PC-9 (cell line): ENCODE results near the gene GRHPR. TPM values are rescaled to one million over a fixed set of nuclear protein-coding genes. Genes with fewer than 3 reads are reported as not detected.
A peak's percentile ranks its signal among the peaks of the same experiment; 100 is the strongest.

ENCODE experiments used
- BruUV-seq: library from RNA; stranded (reverse); fragments of 400-500 nt; replicated peaks from 2 replicates; lab custom pipeline; 2021; lab: Mats Ljungman, UMichigan
- CTCF ChIA-PET: fragments of 300-600 bp; sonication (Branson Sonifier 250); formaldehyde crosslinking; loops from one replicate; lab custom pipeline; 2022; ENCODE audit warnings: antibody characterized with exemption; lab: Charles Lee
- POLR2A ChIA-PET: fragments of 300-600 bp; sonication (Branson Sonifier 250); formaldehyde crosslinking; loops from one replicate; lab custom pipeline; 2022; ENCODE audit warnings: antibody characterized with exemption; ENCODE audit not compliant: unreplicated experiment; lab: Charles Lee
- DNase-seq, 2 experiments: peaks; one replicate each; pipeline versions ENCODE4 v3.0.0 to v3.0.0-alpha.2; 2015 to 2022; ENCODE audit warnings: mixed read lengths in 1 of 2
- H2AFZ ChIP-seq: fragments of 200-600 bp; sonication (generic); 2 replicates; pipeline ENCODE4 v1.8.1; 2017; ENCODE audit warnings: antibody characterized with exemption
- H3F3A ChIP-seq: fragments of 200-600 bp; sonication (generic); 2 replicates; pipeline ENCODE4 v1.8.1; 2017; ENCODE audit warnings: antibody characterized with exemption, mild to moderate bottlenecking, low read depth; ENCODE audit not compliant: insufficient read depth
- H3K27ac ChIP-seq: fragments of 200-600 bp; sonication (generic); 2 replicates; pipeline ENCODE4 v1.6.1; 2016; ENCODE audit warnings: mixed run types
- H3K27me3 ChIP-seq: fragments of 200-600 bp; sonication (generic); 2 replicates; pipeline ENCODE4 v1.6.1; 2016; ENCODE audit warnings: low read depth, mixed run types; ENCODE audit not compliant: insufficient read depth
- H3K36me3 ChIP-seq: fragments of 200-600 bp; sonication (generic); 2 replicates; pipeline ENCODE4 v1.6.1; 2016; ENCODE audit warnings: low read depth, mixed run types
- H3K4me1 ChIP-seq: fragments of 200-600 bp; sonication (generic); replicated peaks from 2 replicates; pipeline ENCODE4 v1.6.1; 2016; ENCODE audit warnings: mixed run types; ENCODE audit not compliant: insufficient read depth
- H3K4me2 ChIP-seq: fragments of 200-600 bp; sonication (generic); 2 replicates; pipeline ENCODE4 v1.6.1; 2017; ENCODE audit warnings: mixed run types
- H3K4me3 ChIP-seq: fragments of 200-600 bp; sonication (generic); 2 replicates; pipeline ENCODE4 v1.6.1; 2016; ENCODE audit warnings: mixed run types
- H3K79me2 ChIP-seq: fragments of 200-600 bp; sonication (generic); 2 replicates; pipeline ENCODE4 v1.6.1; 2017; ENCODE audit warnings: low read depth, mixed run types
- H3K9me2 ChIP-seq: fragments of 200-600 bp; sonication (generic); 2 replicates; pipeline ENCODE4 v1.8.1; 2017; ENCODE audit warnings: mild to moderate bottlenecking; ENCODE audit not compliant: insufficient read depth
- H3K9me3 ChIP-seq: fragments of 200-600 bp; sonication (generic); 2 replicates; pipeline ENCODE4 v1.8.1; 2016; ENCODE audit warnings: low read depth; ENCODE audit not compliant: insufficient read depth
- H4K20me1 ChIP-seq: fragments of 200-600 bp; sonication (generic); 2 replicates; pipeline ENCODE4 v1.8.1; 2017; ENCODE audit not compliant: insufficient read depth
- EZH2 ChIP-seq: fragments of 200-600 bp; sonication (generic); IDR thresholded peaks from 2 replicates; pipeline ENCODE4 v1.8.0; 2017; ENCODE audit warnings: antibody characterized with exemption, low read depth
- intact Hi-C: fragments of 100-400 bp; cut with micrococcal nuclease; formaldehyde crosslinking; loops from one replicate; pipeline ENCODE4 v1.10.0; 2022; ENCODE audit not compliant: unreplicated experiment
- total RNA-seq: library from RNA; stranded (reverse); gene quantifications from 2 replicates; pipeline ENCODE4 v1.2.3, GENCODE V29; 2021
- TF ChIP-seq, protein P1 (sequence below): fragments of 200-600 bp; sonication (generic); conservative IDR thresholded peaks from 2 replicates; pipeline ENCODE4 v1.6.1; 2017; ENCODE audit warnings: mixed run types, antibody characterized with exemption, mild to moderate bottlenecking, moderate library complexity

The GRHPR gene
- total RNA-seq, 1 experiment from 2014 or later, result 77.2 TPM

DNA sequence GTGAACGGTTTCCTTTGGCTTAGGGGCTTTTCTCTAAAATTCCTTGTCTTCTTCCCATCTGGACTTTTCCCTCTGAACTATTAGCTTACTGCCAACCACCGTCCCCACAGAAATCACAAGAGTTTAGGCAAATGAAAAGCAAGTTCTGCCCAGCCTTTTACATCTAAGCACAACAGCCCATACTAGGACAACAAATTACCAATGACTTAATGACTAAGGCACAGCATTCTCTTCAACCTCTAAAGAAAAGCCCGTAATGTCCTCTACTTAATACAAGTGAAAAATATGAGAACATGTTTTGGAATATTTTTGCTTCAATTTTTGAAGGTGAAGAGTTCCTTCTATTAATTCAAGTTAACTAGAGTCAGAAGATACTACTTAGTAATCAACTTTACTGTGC, 41.5 kb downstream of the GRHPR start:
- Histone ChIP-seq H3K4me3 (peak overlapping the region; percentile 92), H3K9me3 (no peaks in the 10 kb centered on the region), H3K36me3 (no peaks in the 10 kb centered on the region), H3K4me1 (peaks cover 21% of the 10 kb centered on the region), H3K27me3 (no peaks in the 10 kb centered on the region), H3F3A (peaks cover 27% of the 10 kb centered on the region), H3K27ac (peak overlapping the region; percentile 81), H3K9me2 (no peaks in the 10 kb centered on the region), H2AFZ (0 out of 2 replicates have a peak overlapping the region, but pooled peaks have one; percentile 86), H4K20me1 (peaks cover 7% of the 10 kb centered on the region; the same call in 1 of the 2 replicates), H3K4me2 (peak overlapping the region; percentile 99), H3K79me2 (peaks cover 51% of the 10 kb centered on the region)
- intact Hi-C loops, result loop anchor here (2.0 kb wide), 2 partner anchors 41 to 51 kb away; partner anchors contain the start of gene GRHPR
- TF ChIP-seq, protein P1, sequence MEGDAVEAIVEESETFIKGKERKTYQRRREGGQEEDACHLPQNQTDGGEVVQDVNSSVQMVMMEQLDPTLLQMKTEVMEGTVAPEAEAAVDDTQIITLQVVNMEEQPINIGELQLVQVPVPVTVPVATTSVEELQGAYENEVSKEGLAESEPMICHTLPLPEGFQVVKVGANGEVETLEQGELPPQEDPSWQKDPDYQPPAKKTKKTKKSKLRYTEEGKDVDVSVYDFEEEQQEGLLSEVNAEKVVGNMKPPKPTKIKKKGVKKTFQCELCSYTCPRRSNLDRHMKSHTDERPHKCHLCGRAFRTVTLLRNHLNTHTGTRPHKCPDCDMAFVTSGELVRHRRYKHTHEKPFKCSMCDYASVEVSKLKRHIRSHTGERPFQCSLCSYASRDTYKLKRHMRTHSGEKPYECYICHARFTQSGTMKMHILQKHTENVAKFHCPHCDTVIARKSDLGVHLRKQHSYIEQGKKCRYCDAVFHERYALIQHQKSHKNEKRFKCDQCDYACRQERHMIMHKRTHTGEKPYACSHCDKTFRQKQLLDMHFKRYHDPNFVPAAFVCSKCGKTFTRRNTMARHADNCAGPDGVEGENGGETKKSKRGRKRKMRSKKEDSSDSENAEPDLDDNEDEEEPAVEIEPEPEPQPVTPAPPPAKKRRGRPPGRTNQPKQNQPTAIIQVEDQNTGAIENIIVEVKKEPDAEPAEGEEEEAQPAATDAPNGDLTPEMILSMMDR, result no peak
- POLR2A ChIA-PET, result no interaction called here
- no peak for DNase-seq
- CTCF ChIA-PET, result no interaction called here
- no TSS peak for BruUV-seq

DNA sequence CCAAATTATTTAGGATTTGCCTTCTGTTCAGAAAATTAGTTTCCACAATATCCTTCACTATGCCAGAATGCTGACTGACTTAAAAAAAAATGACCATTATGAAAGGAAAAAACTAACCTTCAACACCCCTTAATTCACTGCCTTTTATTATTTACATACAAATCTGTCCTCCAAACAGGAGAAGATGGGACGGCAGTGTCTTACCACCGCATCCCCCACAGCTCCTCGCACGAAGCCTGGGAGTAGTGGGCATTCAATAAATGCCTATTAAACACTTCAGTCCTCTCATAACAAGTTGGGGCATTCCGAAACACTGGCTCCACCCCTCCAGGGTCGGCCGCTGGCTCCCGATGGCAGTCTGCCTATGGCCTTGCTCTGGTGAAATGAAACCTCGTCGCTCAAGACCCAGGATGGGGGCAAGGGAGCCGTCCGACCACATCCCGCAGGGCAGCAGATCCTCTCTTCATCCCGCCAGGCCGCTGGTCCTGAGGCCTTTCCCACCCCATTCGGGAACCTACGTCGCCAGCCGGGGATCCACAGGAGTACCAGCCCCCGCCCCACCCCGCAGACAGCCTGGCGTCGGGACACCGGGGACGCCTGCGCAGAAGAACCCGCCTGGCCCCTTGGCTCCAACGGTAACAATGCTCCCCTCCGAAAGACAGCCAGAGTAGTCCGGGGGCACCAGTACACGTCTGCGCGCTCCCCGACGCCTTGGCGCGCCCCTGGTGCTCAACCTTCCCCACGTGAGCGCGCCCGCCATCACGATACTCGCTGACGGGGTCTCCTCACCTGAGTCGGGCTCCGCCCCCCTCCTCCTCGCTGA, 42.1 kb downstream of the GRHPR start:
- BruUV-seq, result no TSS peak
- intact Hi-C loops, result loop anchor here (2.0 kb wide), 2 partner anchors 42 to 52 kb away; partner anchors contain the start of gene GRHPR
- POLR2A ChIA-PET, result interaction anchor here (0.6 to 0.7 kb wide), 3 partner anchors 21 to 557 kb away, joined by 6 to 12 read pairs (median 6); no protein-coding TSS in a partner anchor

More for the DNA sequence above, 42.1 kb downstream of the GRHPR start:
- Histone ChIP-seq H3K9me2 (no peaks in the 10 kb centered on the region), H3K27me3 (no peaks in the 10 kb centered on the region), H3F3A (peaks cover 27% of the 10 kb centered on the region), H3K36me3 (no peaks in the 10 kb centered on the region), H3K4me1 (peaks cover 21% of the 10 kb centered on the region), H2AFZ (peak overlapping the region; percentile 86), H3K27ac (peak overlapping the region; percentile 81), H3K9me3 (no peaks in the 10 kb centered on the region), H3K4me2 (peak overlapping the region; percentile 99), H3K4me3 (peak overlapping the region; percentile 92), H4K20me1 (peaks cover 7% of the 10 kb centered on the region; the same call in 1 of the 2 replicates), H3K79me2 (peaks cover 50% of the 10 kb centered on the region)
- CTCF ChIA-PET, result interaction anchor here (0.9 to 1.8 kb wide), 2 partner anchors 17 to 52 kb away, joined by 3 to 5 read pairs; no protein-coding TSS in a partner anchor
- peak in 1 of 2 experiments; percentile 57 for DNase-seq
- TF ChIP-seq EZH2, result no peak
- TF ChIP-seq, protein P1, result no peak
